HG02678 (cell line): Measurements from ENCODE around the gene IRF4.

Experiments used
- ATAC-seq: cut with Tn5 transposase; IDR thresholded peaks from one replicate; pipeline ENCODE4 v1.9.1; 2021; ENCODE audit warnings: mild to moderate bottlenecking, moderate library complexity; ENCODE audit not compliant: unreplicated experiment

Gene IRF4

DNA sequence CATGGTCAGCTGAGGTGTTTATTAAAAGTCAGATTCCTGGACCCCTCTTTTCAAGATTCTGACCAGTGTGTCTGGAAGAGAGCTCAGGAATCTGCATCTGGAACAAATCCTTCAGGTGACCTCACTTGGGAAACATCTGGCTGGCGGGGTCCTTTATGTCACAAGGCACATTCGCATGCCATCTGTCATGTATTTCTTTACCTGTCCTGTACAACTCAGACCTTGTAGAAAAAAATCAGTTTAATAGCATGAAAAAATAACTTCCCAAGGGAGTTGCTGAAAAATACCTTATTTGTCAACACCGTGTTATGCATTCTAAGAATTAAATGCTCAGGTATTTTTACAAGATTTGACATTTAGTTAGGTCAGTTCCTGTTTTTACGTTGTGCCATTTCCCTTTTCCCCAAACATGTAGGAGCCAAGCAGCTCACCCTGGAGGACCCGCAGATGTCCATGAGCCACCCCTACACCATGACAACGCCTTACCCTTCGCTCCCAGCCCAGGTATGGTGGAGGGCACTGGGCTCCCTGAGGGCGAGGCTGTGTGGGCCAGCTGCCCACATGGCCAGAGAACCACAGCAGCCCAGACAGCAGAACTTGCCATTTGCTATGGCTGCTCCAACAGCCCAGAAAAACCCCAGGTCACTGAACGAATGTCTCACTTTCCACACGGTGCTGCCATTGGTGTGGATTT lies 4.0 kb downstream of the IRF4 start:
- ATAC-seq = no peak

GRCh38 chr6:396126-396520 lies 4.6 kb downstream of the IRF4 start:
- ATAC-seq = no peak

DNA sequence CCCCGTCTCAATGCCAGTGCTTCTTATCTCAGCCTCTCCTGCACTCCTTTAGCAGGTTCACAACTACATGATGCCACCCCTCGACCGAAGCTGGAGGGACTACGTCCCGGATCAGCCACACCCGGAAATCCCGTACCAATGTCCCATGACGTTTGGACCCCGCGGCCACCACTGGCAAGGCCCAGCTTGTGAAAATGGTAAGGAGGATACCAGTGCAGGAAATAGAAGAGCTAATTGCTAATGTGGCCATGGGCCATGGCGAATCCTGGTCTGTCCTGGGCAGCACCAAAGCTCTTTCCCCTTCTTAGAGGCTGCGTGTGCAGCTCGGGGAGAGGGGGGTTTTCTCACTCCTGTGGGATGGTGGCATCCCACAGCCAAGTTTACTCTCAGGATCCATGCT lies 5.5 kb downstream of the IRF4 start:
- ATAC-seq = no peak

- ATAC-seq = no peak
Observed at GRCh38 chr6:397604-398003, 6.1 kb downstream of the IRF4 start.

GRCh38 chr6:398065-398464 lies 6.5 kb downstream of the IRF4 start:
- no peak for ATAC-seq

- ATAC-seq = no peak
Observed at GRCh38 chr6:398558-399078, 7.1 kb downstream of the IRF4 start.

- peak; percentile 35 for ATAC-seq
Observed at GRCh38 chr6:399785-400534, 8.4 kb downstream of the IRF4 start.

DNA sequence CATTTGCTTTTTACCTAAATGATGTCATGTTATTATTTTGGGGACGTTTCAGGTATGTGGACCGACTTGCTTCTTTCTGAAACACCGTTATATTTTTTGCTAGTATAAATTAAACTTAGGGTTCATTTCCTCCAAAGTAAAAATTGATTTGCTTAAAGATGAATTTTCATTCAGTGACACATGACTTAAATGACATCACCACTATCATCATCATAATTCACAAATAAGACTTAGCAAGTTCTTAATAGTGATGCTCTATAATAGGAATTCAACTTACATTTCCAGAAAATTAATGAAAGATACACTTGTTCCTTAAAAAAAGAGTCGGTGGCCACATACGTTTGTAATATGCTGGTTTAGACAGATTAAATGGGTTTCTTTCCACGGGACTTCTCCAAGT lies 9.3 kb downstream of the IRF4 start:
- no peak for ATAC-seq

GRCh38 chr6:401239-401993 lies 9.9 kb downstream of the IRF4 start:
- ATAC-seq = no peak

DNA sequence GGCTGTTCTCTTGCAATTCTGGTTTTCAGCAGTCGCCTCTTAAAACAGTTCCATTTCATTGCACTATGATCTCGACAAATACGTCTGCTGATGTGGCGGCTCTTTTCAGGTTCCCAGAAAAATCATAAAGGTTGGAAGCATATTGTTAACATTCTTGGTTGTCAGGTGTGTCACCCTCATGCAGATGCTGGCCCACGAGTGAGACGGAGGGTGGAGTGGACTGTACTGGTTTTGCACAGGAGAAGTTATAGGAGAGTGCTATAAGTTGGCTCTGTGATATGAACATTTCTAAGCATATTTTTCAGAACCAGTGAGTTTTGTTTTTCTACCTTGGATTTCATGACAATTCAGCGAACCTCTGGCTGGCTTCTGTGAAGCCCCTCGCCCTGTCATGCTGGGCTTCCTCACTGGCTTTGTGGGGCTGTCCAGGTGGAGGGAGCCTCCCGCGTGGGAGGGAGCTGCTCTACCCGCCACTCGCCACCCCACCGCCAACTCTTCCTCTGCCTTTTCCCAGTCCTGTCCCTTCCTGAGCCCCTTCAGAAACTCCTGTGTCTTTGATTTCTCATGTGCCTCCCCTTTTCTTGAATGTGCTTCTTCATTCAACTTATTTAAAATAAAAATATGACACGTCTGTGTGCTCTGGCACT lies 10.6 kb downstream of the IRF4 start:
- no peak for ATAC-seq

DNA sequence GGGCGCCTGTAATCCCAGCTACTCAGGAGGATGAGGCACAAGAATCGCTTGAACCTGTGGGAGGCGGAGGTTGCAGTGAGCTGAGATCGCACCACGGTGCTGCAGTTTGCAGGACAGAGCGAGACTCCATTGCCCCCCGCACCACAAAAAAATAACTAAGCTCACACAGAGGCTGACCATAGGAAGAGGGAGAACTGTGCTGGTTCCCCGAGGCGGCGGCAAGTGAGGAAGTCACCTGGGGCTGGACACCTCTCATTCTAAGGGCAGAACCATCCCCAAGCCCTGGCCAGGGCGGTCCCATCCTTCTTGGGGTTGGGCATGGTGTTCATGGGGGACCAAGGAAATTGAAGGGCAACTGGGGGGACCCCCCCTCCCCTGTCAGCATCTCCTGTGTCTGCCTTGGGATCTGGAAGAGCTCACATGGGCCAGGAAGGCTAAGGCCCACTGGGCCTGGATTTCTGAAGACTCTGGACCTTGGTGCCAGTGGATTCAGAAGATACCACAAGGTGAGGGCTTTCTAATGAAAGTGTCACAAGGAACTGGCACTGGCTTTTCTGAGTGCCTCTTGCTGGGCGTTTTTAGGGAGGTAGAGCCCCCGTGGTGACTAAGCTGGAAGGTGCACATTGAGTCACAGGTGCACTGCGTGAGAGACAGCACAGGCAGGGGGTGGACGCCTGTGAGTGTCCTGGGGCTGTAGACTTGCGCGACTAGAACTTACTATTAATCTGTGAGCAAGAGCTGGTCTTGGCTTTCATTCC lies 11.5 kb downstream of the IRF4 start:
- no peak for ATAC-seq

DNA sequence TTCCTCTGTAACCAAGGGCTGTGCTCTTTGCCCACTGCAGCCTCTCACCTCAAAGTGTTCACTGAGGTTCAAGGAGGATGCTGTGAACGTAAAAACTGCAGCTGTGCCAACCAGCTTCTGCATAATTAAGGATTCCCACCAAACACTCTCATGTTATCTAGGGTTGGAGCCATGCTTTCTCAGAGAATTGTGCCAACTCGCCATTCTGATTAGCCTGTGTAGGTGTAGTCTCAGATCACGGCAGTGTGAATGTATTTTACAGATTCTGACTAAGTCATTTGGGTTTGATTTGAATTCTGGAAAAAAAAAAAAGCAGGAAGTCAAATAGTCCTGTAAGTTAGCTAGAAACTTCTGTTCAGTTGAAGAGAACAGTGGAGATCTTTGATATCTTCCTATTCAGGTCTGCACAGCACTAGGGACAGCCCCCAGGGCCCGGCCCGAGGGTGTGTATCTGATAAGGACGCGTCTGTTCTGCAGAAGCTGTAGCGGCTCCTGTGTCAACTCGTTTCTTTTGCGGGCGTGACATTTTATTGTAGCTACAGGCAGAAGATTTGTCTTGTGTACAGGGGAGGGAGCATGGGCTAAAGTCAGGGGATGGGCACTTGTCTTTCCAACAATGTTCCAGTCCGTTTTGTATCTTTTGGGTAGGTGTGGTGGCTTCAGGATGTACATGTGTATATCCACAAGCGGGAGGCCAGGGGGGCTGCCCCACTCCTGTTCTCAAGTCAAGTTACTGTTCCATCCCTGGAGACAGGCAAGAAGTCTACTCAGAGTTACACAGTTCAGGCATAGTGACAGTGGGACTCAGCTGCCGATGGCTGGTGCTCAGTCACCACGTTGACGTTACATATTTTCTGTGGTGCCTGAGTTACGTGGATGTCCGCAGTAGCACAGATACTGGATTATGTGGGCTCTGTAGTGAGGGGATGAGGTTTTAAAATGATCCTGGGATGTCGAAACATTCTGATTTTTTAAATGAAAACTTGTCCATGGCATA lies 12.4 kb downstream of the IRF4 start:
- no peak for ATAC-seq

DNA sequence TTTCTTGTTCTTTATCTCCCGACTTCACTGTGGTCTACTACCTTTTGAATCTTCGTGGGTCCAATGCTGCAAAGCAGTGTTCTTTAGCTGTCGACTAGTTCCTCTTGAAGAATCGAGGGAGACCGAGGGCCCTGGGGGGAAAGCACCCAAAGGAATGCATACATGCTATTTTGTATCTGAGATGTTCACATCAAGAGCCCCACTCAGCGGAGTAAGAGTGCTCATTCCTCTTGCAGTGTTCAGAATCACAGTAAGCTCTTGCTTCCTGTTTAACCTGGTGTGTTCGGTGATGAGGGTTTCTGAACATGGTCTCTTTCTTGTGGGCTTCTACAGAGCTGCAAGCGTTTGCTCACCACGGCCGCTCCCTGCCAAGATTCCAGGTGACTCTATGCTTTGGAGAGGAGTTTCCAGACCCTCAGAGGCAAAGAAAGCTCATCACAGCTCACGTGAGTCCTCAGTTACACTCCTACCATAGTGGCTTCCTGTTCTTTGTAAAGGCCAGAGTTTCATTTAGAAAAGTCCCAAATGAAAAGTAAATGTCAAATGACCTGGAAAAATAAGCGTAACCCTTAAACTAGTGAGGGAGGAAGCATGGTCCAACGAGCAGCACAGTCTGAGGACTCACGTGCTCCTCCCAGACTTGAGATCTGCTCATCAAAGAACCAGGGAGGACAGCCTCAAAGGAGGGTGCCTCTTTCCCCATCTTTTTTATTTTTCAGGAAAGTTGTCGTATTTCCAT lies 13.3 kb downstream of the IRF4 start:
- no peak for ATAC-seq

- no peak for ATAC-seq
Observed at GRCh38 chr6:408148-408547, 16.6 kb downstream of the IRF4 start.

GRCh38 chr6:408599-409102 lies 17.1 kb downstream of the IRF4 start:
- no peak for ATAC-seq

DNA sequence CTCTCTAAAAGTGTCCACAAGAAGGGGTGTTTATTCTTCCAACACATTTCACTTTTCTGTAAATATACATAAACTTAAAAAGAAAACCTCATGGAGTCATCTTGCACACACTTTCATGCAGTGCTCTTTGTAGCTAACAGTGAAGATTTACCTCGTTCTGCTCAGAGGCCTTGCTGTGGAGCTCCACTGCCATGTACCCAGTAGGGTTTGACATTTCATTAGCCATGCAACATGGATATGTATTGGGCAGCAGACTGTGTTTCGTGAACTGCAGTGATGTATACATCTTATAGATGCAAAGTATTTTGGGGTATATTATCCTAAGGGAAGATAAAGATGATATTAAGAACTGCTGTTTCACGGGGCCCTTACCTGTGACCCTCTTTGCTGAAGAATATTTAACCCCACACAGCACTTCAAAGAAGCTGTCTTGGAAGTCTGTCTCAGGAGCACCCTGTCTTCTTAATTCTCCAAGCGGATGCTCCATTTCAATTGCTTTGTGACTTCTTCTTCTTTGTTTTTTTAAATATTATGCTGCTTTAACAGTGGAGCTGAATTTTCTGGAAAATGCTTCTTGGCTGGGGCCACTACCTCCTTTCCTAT lies 17.9 kb downstream of the IRF4 start:
- ATAC-seq = no peak

GRCh38 chr6:410555-411395 lies 19.2 kb downstream of the IRF4 start:
- ATAC-seq = no peak
